NCI-H2196 treated with DMSO at 0.1 percent for 48 hours (cell line): ENCODE data around the gene NELFA.

Source experiments
- DNase-seq: peaks from one replicate; lab custom pipeline; 2025; ENCODE audit not compliant: unreplicated experiment; lab: John Stamatoyannopoulos, UW

Gene NELFA

DNA sequence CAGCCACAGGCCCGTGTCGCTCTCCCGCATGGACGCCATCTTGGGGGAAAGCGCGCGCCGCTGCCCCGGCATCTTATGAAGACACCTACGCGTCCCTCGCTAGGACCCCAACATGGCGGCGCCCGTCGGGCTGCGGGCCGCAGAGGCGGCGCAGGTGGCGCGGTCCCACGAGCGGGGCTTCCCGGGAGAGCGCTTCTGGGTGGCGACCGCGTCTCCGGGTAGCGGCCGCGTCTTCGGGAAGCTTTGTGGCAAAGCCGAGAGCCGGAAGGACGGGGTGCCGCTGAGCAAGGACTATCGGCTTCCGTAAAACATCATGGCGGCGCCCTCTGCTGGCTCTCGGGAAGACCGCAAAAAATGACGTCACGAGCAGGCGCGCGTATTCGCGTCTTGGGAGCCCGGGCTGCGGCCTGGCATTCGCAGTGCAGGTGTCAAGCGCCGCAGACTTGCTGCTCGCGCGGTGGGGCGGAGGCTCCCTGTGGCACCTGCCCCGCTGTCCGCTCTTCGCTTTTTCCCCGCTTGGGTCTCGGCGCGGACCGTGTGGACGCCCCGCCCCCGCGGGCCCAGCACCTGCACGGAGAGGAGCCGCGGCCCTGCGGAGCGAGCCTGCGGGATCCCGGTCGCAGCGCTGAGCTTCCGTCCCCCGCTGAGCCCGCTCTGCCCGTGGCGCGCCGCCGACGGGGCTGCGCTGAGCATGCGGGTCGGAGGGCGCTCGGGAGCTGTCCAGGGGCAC, at the start of gene NELFA:
Gene NELFA (minus strand): TSS at position 54 of the 730 bp plus-strand sequence. CDS start 15 bp downstream, at position 39.
- peak; percentile 88 for DNase-seq

DNA sequence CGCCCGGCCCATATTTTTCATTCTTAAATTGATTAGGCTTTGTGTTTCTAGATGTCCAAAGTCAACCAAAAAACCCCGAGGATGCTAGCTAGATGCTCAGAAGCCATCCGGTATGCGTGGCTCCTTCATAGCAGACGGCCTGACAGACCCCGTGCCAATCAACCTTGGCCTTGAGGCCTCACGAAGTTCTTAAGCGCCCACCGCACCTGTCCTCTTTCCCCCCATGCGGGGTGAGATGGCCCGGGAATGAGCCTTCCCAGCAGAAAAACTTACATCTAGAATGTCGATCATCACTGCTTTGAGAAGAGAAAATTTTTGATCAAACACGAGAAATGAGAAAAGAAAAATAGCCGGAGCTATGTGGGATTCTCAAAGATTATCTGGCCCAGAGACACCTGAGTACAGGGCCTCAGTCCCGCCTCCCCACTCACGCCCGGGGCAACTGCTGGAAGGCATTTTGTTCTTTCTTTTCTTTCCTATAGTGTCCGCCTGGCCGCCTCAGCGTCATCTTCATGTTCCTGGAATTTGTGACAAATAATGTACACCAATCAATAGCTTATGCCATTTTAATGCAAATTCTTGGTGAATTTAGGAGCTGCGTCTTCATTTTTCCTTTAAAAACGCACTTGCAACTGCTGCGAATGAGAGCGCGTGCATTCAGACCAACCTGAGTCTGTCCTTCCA, 48.8 kb upstream of the NELFA start:
- no peak for DNase-seq

DNA sequence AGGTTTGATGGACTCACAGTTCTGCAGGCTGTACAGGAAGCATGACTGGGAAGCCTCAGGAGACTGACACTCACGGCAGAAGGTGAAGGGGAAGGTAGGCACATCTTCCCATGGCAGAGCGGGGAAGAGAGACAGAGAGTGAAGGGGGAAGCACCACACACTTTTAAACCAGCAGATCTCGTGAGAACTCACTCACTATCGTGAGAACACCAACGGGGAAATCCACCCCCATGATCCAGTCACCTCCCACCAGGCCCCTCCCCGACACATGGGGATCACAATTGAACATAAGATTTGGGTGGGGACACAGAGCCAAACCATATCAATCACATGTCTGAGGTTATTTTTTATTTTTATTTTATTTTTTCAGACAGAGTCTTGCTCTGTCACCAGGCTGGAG, 45.4 kb upstream of the NELFA start:
- DNase-seq = no peak

DNA sequence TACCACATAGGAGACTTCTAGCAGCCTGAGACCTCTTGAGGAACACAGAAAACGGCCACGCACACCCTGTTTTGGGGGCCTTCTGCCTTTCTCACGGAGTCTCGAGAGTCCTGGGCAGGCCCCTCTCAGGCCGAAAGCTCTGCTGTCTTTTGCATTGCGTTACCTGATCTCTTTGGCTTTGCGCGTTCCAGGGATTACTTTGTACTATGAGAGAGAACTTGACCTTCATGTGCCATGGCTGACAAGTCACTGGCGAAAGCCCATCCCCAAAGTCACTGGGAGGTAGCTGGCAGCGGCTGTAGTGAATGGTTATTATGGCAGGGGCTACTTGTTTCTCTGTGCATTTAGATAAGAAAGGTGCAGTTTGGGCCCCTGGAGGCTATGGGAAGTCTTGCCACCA, 42.3 kb upstream of the NELFA start:
- DNase-seq = no peak

DNA sequence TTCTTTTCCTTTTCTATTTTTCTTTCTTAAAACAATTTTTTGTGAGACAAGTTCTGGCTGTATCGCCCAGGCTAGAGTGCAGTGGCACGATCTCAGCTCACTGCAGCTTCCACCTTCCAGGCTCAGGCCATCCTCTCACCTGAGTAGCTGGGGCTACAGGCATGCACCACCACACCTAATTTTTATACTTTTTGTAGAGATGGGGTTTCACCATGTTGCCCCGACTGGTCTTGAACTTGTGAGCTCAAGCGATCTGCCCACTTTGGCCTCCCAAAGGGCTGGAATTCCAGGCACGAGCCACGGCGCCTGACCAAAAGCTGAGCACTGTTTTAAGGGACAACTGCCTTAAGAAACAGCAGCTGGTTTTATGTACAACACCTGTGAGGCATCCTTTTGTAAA, 41.0 kb upstream of the NELFA start:
- no peak for DNase-seq

DNA sequence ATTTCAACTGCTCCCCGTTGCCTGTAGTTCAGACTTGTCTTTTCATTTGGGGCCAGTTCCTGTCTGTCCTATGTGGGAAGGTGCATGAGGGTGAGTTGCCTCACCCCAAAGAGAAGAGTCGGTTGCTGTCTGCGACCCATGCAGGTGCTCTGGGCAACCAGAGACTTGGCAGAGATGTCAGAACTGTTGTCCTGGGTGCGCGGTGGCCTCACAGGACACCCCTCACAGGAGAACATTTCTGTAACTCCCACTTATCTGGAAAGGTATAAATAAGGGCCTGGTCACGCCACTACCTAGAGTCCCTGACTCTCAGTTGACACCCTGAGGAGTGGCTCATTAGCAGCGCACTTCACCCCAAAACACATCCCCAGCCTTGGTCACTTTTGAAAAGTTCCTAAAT, 40.6 kb upstream of the NELFA start:
- DNase-seq = no peak

DNA sequence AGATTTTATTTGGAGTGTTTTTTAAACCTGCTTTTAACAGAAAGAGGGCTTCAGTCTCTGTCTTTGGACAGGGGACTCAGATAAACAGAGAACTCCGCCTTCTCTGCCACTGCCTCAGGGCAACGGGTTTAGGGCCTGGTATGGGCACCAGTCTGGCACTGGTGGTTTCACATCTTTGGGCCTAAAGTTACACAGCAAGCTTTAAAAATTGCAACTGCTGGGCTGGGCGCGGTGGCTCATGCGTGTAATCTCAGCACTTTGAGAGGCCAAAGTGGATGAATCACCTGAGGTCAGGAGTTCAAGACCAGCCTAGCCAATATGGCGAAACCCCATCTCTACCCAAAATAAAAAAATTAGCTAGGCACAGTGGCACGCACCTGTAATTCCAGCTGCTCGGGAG, 40.1 kb upstream of the NELFA start:
- no peak for DNase-seq

DNA sequence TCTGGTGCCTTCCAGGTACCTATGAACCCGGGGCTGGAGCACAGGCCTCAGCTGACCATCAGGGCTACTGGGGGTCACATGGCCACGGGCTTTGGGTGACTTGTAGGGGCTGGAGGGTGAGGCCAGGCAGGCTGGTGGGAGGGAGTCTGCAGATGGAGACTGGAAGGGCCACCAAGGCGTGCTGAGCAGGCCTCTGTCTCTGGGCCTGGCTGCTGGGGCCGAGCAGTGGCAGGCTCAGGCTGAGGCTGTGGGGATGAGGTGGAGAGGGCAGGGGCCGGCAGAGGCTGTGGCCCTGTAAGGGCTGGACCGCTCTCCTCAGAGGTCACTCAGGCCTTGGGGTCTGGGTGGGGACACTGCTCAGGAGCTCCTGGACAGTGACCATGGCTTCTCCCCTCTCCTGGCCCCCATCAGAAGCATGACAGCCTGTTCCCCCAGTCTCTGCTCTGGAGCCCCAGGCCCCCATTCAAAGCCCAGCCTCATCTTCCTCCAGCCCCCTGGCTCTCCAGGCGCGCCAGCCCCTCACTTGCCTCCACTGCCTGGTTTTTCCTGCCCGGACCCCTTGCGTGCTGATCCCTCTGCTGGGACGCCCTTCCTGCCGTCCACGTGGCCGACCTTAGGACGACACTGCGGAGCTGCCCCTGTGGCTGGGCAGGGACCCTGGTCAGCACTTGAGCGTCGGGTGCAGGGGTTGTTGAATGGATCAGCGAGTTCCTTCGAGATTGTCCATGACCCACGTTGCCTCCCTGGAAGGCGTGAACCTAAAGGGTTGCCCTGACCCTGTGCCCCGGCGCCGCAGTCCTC, 39.2 kb upstream of the NELFA start:
- no peak for DNase-seq

DNA sequence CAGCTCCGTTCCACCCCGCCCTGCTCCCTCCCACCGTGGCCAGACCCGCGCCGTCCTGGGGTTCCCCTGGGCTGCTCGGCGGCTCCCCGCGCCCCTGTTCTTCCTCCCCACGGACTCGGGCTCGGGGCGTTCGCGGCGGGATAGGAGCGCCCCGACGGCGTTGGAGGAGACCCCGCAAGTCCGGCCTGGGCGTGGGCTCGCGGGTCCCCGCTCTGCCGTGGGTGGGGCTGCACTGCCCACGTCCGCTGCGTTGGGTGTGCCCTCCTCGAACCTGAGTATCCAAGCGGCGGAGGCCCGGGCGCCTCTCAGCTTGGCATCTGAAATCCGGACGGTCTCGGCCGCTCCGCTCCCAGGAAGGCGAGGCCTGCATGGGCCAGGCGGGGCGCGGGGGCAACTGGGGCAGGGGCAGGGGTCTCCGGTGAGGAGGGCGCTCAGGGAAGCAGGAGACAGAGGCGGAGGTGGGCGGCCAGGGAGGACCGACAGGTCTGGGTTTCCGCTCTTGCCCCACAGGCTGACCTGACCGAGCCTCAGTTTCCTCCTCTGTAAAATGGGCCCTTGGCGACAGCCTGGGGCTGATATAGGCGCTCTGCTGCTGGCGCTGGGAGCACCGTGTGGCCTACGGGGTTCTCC, 38.4 kb upstream of the NELFA start:
- no peak for DNase-seq

DNA sequence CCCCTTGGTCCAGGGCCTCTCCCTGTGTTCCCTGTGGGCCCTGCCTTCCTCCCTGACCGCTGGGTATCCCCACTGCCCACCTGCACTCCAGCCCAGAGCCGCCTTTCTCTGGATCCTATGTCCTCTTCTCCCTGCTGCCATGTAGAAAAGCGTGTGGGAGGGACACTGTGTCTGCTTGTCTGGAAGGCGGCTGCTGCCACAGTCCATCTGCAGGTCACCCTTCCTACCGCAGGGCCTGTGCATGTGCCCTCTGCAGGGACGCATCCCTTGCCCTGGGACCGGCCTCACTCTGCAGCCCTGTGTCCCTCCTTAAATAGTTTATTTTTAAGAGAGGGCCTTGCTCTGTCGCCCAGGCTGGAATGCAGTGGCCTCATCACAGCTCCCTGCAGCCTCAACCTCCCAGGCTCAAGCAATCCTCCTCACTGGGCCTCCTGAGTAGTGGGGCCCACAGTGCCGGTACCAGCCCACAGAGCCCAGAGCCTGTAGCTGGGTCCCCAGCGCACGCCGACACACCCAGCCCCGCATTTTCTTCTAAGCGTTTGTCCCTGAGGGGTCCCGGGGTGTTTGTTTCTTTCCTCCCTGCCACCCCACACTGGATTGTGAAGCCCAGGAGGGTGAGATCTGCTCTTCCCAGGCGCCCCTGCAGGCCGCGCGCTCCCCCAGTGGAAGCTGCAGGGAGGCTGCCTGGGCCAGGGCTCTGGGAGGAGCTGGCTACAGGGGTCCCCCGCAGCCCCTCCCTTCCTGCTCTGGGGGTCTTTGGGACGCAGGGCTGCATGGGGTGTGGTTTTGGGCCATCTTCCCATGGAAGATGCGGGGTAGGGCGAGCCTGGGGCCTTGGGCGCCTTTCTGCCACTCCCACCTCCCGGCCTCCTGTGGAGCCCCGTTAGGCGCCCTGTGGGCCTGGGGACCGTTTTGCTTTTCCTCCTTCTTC, 37.5 kb upstream of the NELFA start:
- DNase-seq = no peak

DNA sequence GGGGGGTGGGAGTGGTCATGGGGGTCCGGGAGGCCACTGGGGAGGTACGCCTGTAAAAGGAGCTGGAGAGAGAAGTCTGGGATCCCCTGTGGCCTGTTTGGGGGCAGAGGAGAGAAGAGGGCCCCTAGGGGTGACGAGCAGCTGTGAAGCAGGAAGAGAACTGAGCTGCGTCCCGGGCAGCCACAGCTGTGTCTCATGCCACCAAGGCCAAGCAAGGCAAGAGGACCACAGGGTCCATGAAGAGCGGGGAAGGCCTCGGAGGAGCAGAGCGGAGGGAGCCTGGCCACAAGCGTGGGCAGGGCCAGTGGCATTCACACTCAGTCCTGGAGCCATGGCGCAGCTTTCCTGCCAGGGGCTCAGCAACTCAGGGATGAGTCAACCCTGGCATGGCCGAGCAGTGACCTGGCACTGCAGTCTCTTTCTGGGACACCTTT, 36.8 kb upstream of the NELFA start:
- no peak for DNase-seq

DNA sequence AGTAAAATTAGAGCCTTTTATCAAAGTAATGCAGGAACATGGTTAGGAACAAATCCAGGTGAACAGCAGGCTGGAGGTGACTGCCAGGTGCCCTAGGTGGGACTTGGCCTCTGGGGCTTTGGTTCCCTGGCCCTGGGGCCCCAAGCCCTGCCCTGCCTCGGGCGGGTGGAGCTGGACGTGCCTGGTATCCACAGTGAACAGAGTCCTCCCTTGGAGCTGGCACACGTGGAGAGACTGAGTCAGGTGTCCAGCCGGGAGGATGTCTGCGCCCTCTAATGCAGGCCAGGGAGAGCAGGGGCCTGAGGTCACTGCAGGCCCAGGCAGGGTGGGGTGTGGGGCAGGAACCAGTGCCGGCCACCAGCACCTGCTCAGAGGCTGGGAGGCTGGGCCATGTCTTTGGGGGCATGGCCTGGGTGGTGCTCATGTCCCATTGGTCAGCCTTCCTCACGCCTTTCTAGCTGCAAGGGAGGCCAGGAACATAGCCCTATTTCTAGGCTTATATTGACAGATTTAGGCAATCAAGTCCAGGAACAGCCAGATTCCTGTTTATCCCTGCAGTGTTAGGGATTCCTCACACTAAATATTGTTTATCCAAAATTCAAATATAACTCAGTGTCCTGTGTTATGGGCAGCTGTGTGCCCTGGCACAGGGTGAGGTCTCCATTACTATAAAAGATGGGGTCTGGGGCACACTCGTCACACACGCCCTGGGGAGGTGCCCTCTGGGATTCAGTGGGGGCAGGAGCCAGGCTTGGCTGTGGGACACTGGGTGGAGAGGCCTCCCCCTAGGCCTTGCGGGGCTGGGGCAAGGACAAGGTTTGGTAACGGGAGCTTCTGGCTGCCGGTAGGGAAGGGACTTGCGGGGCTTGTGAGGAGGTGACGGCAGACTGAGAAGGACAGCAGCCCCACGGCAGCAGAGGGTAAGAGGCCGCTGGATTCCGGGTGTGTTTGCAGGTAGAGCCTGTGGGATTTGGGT, 36.1 kb upstream of the NELFA start:
- no peak for DNase-seq

DNA sequence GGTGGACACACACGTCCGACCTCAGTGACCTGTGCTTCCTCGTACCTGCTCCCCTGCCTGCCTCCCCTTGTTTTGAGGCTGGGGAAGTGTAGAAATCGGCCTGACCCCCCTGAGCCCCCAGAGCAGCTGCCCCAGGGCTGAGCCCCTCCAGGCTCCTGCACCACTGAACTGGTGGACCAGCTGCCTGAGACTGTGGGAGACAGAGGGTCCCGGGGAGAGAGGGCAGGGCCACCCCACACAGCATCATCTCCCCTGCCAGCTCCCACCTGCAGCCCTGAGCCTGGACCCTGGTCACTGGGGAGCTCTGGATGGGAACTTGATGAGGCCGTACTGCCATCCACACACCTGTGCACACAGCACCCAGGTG, 35.3 kb upstream of the NELFA start:
- DNase-seq = no peak

DNA sequence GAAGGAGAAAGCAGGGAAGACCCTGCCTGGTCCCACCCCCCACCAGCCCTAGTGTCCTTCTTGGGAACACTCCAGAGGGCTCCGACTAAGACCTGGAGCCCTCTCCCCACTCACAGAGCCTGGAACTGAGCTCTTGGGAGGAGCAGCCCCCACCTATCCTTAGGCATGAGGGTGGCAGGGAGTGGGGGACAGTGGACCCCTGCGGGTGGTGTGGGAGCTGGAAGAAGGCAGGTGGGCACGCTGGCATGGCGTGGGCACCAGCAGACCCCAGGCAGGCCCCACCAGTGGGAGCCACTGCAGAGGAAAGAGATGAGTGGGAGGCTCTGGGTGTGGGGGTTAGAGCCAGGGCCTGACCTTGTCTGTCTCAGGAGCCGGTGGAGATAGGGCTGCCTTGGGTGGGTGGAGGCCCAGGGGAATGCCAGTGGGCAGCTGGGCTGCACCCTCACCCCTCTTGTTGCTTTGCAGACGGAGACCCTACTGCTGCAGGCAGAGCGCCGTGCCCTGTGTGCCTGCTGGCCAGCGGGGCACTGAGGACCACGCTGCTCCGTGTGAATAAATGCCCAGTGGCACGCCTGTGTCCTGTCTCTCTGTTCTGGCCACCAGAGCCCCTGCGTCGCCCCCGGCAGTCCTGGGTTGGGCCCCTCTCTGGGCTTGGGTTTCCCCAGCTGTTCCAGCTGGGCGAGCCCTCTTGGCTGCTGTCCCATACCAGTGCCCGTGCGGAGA, 34.8 kb upstream of the NELFA start:
- no peak for DNase-seq

DNA sequence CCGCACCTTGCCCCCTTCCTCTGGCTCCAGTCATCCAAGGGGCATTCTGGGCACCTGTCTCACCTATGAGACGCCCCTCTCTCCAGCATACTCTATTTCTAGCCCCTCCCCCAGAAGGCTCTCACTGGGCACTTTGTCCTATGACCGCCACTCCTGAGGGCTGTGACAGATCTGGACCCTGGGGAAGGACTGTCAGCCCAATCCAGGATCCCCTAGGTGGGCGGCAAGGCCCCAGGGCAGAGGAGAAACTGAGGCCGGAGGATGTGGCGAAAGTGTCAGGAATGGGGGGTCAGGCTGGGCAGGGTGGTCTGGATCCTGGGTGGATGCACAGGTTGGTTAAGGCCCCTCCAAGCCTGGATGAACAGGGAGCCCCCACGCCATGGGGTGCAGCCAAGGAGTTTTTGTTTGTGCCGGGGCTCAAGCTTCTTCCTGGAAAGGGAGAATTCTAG, 34.2 kb upstream of the NELFA start:
- no peak for DNase-seq

DNA sequence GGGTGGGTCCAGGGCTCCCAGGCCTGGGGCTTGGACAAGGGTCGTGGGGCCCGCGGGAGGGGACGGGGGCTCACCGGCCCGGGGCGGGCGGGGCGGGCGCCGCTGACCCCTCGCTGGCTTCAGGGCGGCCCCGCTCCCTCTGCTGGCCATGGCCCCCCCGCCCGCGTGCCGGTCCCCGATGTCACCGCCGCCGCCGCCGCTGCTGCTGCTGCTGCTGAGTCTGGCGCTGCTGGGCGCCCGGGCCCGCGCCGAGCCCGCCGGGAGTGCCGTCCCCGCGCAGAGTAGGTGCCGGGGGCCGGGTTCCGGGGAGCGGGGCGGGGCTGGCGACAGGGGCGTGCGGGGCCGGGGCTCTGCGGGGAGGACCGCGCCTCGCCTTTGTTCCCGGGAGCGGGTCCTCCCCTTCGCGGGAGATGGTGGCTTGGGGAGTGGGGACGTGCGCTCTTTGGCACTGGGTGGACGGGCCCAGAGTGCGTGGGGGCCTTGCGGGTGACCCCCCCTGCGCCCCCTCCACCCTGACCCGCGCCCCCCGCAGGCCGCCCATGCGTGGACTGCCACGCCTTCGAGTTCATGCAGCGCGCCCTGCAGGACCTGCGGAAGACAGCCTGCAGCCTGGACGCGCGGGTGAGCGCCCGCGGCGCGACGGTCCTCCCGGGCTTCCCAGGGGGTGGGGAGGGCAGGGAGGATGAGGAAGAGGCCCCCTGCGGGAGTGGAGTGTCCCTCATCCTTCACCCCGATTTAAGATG, 33.6 kb upstream of the NELFA start:
- no peak for DNase-seq

DNA sequence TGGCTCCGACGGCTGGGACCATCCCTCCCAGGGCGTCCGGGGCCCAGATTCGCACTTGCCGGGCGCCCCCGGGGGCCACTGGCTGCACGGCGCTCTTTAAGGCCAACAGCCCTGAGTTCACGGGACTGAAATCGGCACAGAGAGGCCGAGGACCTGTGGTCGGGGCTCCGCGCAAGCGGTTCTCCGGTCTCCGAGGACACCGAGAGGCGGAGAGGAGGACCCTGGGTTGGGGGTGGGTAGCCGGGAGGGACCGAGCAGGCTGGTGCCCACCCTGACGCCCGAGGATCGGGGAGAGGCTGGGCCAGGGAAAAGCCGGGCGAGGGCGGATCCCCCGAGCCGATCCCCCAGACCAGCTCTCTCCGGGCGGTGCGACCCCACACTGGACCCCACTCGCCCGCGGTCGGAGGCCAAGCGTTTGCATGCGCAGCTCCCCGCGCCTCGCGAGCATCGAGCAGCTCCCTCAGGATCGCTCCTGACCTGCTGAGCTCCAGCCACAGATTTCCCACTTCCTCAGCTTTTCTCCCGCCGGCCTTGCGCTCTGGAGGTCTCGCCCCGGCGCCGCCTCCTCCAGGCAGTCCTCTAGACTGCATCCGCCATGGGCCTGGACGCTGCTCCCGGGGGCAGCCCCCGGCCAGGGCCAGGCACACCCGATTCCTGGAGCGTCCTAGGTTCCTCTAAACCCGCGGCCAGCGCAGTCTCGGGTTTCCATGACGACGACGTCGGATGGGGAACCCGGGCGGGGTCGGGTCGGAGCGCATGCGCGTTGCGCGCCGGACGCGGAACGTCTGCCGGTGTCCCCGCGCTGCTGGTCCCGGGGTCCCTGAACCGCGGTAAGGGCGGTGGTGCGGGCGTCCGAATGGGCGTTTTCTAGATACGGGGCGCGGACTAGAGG, 32.7 kb upstream of the NELFA start:
- DNase-seq = peak; percentile 49
